Pulmonary artery endothelial cell (primary cell): ENCODE measurements around the gene RPN2. TPM values are rescaled to one million over a fixed set of nuclear protein-coding genes. Genes with fewer than 3 reads are reported as not detected.

Experiments used
- DNase-seq: peaks from one replicate; pipeline ENCODE4 v3.0.0-alpha.2; 2011; ENCODE audit warnings: low read depth, low spot score
- total RNA-seq: library from RNA; depleted of rRNA; stranded (reverse); fragments of >200 nt; gene quantifications from 2 replicates; pipeline ENCODE4 v1.2.3, GENCODE V29; 2014

Gene RPN2
- total RNA-seq, 1 donor from 2014 or later = 200 TPM

DNA sequence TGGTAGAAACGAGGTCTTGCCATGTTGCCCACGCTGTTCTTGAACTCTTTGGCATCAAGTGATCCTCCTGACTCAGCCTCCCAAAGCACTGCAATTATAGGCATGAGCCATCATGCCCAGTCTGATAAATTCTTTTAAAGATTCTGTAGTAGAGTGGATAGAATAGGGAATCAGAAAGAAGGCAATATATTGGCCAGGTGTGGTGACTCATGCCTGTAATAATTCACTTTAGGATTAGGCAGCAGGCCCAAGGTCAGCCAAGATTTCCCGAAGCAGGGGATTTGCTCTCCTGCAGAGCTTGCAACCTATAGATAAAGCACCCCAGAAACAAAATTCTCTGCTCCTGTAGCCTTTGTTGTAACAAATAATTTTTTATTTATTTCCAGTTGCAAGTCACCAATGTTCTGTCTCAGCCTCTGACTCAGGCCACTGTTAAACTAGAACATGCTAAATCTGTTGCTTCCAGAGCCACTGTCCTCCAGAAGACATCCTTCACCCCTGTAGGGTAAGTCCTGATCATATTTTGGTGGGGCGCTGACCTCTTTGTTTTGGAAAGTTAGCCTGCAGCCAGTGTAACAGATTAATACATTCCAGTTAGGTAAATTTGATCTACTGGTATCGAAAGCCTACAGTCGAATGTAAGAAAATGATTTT lies 30.7 kb downstream of the RPN2 start:
- DNase-seq = no peak

DNA sequence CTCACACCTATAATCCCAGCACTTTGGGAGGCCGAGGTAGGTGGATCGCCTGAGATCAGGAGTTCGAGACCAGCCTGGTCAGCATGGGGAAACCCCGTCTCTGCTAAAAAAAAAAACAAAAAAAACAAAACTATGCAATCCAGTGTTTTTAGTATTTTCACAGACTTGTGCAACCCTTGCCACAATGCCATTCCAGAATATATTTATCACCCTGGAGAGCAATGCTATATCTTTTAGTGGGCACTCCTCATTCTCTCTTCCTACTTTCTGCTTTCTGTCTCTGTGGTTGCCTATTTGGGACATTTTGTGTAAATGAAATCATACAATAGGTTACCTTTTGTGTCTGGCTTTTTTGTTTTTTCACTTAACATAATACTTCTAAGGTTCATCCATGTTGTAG lies 39.3 kb downstream of the RPN2 start:
- DNase-seq = no peak

DNA sequence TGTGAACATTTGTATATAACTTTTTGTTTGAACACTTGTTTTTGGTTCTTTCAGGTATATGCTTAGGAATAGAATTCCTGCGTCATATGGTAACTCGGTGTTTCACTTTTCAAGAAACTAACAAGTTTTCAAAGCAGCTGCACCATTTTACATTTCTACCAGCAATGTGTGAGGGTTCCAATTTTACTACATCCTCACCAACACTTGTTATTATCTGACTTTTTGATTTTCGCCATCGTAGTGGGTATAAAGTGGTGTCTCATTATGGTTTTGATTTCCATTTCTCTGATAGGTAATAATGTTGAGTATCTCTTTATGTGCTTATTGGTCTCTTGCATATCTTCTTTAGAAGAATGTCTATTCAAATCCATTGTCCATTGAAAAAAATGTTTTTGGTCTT lies 39.8 kb downstream of the RPN2 start:
- DNase-seq = no peak

DNA sequence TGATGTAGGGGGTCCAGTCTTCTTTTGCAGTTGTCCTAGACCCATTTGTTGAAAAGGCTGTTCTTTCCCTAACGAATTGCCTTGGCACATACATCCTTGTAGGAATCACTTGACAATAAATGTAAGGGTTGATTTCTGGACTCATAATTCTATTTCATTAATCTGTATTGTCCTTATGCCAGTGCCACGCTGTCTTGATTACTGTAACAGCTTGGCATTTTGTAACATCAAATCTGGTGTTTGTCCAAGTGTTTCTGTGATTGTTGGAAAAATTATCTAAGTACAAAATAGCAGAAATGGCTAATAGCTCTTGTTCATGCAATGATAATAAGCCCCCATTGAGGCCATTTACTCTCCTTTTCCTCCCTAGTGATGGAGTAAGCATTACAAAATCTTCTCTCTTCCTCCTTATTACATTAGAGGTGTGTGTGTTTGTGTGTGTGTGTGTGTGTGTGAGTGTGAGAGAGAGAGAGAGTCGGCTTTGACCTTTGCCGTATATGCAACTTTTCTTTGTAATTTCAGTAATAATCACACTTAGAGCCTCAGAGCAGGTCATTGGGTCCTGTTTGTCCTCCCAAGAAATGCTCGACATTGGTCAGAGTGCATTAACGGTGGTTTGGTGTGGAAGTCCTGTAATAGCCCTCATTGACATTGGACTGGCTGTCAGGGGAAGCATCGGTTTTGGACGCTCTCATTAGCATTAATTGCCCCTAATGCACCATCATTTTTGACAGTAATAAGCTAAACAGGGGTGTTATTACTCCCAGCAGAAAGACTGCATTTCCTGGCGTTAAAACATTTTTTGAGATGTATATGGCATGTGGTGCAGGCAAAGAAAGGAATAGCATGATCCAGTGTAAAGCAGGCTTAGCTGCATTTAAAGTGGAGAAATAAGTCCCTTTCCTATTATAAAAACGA lies 40.9 kb downstream of the RPN2 start:
- no peak for DNase-seq

GRCh38 chr20:37220731-37221130 lies 41.6 kb downstream of the RPN2 start:
- DNase-seq = no peak

DNA sequence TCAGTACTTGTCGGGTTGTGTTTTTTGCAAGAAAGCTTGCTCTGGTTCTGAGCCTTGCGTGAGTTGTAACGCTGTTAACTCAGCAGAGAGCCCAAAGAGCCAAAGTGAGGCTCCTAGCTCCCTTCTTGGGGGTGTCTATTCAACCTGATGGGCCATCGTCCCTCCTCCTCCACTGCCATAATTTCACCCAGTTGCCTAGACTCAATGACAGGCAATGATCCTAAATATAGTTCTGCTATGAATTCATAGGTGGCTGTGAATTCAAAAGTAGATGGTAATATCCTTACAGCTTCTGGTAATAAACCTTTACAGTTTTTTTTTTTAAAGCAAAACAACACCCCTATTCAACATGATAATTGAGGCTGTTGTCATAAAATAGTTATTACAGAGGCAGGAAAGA lies 43.0 kb downstream of the RPN2 start:
- no peak for DNase-seq

GRCh38 chr20:37223053-37223452 lies 43.9 kb downstream of the RPN2 start:
- no peak for DNase-seq

DNA sequence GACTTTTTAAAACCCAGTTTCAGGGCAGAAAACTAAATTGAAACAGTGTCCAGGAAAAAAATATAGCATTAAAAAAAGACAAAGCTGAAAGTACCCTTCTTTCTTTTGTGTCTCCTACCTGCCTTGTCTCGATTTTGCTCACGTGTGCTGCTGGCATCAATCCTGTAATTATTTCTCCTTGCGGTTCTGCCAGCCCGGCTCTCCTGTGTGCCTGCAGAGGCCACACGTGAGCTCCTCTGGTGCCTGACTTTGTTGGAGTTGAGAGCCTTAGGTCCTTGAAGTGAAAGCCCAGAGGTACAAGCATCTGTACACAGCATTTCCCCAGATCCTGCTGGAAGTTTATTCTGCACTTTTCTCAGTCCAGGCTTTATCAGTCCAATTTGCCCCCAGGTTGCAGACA lies 46.0 kb downstream of the RPN2 start:
- no peak for DNase-seq

GRCh38 chr20:37226889-37227288 lies 47.8 kb downstream of the RPN2 start:
- DNase-seq = no peak

- DNase-seq = no peak
These were observed 49.0 kb downstream of the RPN2 start for GRCh38 chr20:37228082-37228481.

GRCh38 chr20:37228656-37229055 lies 49.5 kb downstream of the RPN2 start:
- no peak for DNase-seq

- DNase-seq = no peak
These were observed 50.2 kb downstream of the RPN2 start for GRCh38 chr20:37229357-37229756.

DNA sequence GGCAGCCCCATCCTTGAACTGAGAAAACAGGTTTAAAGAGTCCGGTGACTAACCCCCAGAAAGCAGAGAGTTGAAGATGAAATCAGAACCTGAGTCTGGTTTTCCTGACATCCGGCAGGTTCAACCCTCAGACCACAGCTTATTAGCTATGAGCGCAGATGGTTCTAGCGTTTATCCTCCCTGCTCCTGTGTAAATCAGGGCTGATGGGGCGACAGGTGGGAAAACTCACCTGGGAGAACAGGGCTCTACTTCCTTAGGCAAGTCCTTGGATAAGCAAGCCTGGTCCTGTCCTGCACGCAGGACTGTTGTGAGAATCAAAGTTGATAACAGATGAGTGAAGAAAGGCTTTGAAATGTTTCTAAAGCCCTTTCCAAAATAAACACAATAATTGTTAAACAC lies 51.1 kb downstream of the RPN2 start:
- DNase-seq = no peak

DNA sequence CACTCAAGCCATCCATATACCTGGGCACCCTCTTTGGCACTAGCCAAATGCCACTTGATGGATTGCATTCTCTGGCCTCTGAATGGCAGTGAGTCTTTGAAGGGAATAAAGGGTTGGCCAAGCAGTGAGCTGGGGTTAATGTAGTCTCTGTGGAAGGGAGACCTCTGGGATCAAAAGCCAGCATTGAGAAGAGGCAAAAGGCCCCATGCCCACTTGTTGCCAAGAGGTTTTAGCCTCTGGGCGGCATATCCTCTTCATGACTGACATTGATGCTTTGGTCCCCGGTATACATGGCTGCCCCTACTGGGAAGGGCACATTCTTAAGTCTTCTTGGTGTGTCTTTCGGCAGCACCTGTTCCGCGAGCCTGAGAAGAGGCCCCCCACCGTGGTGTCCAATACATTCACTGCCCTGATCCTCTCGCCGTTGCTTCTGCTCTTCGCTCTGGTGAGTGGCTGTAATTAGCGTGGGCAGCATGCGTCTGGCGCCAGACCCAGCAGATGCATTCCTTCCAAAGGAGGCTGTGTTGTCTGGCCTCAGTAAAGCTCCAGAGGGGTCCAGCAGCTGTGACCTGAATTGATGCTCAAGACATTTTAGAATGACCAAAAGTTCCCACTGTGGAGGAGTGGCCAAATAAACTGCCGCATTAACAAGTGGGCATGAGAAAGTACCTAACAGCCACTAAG lies 53.0 kb downstream of the RPN2 start:
- no peak for DNase-seq

DNA sequence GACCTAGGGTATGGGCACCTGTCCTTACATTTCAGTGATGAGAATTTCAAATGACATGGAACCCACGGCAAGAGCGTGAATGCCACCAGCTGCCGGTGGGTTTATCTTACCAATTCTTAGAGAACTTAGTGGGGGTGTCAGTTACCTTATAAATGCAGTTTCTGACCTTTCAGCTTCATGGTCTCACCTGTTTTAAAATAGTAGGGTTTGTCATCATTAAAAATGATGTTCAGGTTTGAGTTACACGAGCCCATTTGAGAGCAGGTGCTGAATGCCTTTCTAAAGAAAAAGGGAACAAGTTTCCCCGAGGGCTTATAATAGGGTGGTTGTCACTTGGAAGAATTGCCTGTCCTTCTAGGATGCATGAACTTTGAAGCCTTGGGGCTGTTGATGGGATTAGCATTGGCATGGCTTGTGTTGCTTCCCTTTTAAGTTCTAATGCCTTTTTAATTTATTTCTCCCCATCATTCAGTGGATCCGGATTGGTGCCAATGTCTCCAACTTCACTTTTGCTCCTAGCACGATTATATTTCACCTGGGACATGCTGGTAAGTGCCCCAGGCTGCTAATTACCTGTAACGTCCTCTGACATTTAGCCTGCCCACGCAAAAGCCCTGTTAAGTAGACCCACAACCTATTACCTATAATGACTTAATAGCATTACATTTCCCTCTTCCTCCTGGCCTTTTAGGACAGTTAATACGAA lies 54.6 kb downstream of the RPN2 start:
- DNase-seq = no peak

DNA sequence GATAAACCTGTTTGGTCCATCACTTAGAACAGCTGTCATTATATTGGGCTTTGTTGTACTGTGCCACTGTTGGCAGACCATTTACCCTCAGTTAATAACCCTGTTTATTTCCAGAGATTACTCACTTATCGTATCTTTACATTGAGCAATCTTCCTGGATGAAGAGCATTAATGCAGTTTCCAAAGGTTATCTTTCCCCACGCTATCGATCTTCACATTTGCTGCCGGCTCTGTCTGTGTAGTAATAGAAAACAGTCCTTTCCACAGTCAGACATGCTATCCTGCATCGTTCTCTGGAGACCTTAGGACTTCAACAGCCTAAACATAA lies 55.1 kb downstream of the RPN2 start:
- no peak for DNase-seq

DNA sequence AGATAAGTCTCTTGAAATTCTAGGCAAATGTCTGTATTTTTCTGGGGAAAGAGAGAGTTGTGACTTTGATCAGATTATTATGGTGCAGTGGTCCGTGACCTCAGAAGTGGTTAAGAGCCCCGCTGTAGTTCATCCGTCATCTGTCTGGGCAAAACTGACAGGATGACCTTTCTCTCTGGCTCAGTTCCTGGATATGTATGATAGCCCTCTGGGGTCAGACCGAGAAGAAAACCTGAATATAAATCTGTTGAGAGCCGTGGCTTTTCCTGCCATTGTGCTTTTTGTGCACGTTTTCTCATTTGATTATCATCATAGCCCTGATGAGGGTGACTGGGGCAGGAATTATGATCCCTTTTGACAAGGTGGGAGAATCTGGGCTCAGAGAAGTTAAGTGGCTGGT lies 55.9 kb downstream of the RPN2 start:
- no peak for DNase-seq

GRCh38 chr20:37236462-37236861 lies 57.3 kb downstream of the RPN2 start:
- no peak for DNase-seq

DNA sequence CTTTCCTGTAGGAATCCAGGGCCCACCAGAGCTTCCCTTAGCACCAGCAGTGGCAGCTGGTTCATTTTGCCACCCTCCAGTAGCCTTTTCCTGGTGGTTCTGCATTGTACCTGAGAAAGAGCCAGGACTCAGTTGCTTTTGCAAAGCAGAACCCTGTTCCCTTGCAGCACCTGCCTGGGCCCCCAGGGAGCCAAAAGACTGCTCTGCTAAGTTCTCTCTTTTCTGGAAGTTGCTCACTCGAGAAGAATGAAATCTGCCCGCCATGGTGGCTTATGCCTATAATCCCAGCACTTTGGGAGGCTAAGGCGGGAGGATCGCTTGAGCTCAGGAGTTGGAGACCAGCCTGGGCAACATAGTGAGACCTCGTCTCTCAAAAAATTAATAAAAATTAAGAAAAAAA lies 58.5 kb downstream of the RPN2 start:
- no peak for DNase-seq

DNA sequence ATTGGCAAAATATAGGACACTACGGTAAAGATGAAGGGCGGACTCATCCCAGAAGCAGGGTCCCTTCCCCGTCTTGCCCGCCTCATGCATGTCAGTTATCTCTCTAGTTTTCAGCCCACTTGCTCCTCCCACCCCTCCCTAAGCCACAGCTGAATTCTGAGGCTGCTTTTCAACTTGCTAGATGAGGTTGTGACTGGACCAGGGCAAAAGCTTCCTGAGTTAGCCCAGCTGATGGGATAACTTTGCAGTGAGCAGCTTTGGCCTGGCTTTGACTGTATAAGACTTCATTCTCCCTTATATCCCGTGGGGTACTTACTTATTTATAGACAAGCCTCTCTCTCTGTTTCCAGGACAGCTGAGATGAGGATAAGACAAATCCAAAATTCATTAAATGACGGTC lies 59.3 kb downstream of the RPN2 start:
- no peak for DNase-seq

DNA sequence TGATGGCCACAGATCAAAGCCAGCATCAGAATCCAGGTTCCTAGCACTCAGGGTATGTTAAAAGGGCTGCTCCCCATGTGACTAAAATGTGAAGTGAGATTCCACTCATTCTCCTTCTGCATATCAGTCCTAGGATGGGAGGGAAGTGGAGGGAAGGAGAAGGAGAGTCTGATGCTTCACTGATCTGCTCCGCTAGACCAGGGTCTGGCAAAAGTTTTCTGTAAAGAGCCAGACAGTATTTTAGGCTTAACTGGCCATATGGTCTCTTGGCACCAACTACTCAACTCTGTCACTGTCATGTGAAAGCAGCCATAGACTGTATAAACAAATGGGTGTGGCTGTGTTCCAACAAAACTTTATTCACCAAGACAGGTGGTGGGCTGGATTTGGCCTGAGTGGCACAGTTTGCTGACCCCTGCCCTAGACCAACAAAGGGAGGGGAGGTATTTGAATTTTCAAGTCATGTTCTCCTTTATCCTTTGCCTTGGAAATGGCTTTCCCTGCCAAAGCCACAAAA lies 59.9 kb downstream of the RPN2 start:
- DNase-seq = no peak
